ENCODE measurements around the gene AKAP3.

AKAP3 gene

DNA sequence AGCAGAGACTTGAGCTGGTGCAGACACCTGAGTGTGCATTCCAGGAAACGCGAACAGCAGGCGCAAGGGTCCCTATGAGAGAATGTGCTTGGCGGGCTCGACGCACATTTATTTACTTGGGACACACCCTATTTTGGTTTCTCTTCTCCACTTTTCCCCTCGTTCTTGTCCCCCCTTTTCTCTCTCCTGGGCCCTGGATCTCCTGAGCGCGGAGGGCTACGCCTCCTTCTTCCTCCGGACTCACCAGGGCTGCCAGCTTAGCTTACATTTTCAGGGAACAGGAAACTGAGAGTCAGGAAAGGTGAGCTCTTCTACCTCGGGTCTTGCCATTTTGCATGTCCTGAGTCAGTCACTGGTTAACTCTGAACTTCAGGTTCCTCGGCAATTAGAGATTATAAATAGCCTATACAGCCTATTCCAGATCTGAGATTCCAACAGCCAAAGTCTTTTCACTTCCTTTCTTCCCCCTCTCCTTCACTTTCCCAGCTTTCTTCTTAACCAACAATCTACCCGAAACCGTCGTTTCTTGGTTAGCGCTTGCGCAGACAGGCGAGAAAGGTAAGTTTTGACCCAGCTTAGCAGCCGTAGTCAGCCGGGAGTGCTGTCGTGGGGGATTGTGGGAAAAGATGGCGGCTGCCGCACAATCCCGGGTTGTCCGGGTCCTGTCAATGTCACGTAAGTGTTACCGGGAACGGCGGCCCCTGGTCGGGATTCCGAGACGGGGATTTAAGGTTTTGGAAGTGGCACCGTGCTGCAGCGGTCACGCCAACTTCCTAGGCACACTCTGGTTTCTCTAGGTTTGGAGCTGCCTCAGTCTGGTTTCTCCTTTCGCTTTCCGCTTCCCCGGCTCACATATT, at the start of gene AKAP3, which contains the start of gene NDUFA9:
TSS of gene AKAP3 (minus strand) at position 551 of the 857 bp plus-strand sequence. CDS start 10,855 bp downstream, outside the sequence.
TSS of gene NDUFA9 (plus strand) at position 614 of the 857 bp plus-strand sequence. CDS start at position 627, 13 bp downstream.
- DNase-seq, result peak; percentile 76

DNA sequence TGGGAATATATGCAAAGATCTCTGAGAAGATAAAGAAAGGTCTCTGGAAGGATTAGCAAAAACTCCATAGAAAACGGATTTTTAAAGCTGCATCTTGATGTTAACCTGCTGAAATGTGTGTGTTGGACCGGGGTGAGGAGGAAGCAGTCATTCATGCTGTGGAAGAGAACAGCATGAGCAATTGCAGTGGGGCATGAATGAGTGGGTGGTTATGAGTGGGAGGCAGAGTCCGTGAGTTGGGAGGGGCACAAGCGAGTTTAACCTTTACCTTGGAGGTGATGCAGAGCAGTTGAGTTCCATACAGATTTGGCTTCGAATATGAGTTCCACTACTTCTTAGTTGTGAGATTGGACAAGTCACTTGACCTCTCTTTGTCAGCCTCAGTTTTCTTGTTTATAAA, 41.9 kb upstream of the AKAP3 start:
- no peak for DNase-seq

DNA sequence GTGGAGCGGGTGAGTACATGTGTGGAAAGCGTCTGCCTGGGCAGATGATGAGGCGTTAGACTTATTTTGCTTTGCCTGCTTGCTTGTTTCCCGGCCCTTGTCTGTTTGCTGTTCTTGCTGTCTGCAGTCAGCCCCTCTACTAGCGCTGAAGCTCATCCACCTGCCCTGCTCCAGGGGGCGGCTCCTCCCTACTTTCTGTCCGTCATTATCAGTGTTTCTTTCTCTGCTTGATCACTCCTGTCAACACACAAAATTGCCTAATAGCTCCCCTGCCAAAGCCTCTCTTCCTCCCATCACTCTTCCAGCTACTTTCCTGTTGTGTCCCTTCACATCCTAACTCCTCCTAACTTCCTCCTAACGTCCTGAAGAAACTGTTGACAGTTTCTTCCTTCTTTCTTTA, 36.5 kb upstream of the AKAP3 start:
- no peak for DNase-seq

- DNase-seq, result no peak
These were observed 32.9 kb upstream of the AKAP3 start for GRCh38 chr12:4681732-4682131.

DNA sequence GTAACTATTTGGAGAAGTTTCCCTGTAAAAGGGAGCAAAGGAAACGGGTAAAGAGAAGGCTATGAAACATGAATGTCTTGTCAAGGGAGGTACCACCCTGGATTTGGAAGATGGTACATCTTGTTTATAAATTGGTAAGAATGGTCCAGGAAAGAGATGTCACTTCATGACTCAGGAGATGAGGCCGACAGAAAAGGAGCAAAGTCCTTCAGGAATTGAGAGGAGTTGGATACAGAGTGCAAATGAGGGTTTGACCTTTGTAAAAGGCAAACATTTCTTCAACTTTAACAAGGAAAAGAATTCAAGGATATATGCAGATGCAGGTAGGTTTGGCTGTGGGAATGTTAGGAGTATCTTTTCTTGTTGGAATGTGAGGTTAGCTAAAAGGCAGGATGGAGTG, 30.9 kb upstream of the AKAP3 start:
- no peak for DNase-seq

GRCh38 chr12:4665236-4665635, 16.4 kb upstream of the AKAP3 start:
- no peak for DNase-seq

GRCh38 chr12:4663971-4664505, 15.2 kb upstream of the AKAP3 start:
- DNase-seq, result no peak

GRCh38 chr12:4653691-4654090, 4.8 kb upstream of the AKAP3 start:
- DNase-seq, result no peak

GRCh38 chr12:4653257-4653656, 4.4 kb upstream of the AKAP3 start:
- DNase-seq, result no peak

DNA sequence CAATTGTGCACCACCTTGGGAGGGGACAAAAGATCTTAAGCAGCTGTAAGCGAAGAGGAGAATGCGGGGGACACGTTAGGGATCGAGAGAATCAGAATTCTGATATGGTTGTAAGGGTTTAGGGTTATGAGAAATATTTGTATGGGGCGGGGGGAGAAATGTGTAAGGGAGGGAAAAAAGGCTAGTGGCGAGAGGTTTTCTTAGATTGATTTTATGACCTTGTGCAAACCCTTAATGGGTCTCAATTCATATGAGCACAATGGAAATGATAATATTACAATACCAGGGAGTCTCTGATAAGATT, 459 bp upstream of the AKAP3 start:
- no peak for DNase-seq

DNA sequence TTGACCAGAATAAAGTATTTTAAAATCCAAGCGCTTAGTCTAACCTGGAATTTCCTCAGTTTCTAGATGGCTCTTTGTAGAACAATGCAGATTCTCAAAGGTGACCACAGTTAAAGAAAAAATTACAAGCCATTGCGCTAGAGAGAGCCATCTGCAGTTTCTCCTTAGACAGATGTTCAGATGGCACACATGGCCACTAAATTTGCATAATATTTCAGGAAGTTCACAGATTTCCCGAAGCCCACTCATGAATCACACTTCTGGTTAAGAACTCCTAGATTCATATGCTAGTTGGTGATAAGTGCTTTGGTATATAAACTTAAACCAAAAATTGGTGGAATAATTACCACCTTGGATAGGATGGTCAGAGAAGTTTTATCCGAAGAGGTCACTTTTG, 749 bp downstream of the AKAP3 start:
- no peak for DNase-seq

- DNase-seq, result no peak
These were observed 3.8 kb downstream of the AKAP3 start for GRCh38 chr12:4645023-4645422.

- no peak for DNase-seq
These were observed 5.1 kb downstream of the AKAP3 start for GRCh38 chr12:4643747-4644146.

GRCh38 chr12:4630262-4630661, 18.6 kb downstream of the AKAP3 start:
- DNase-seq, result no peak

GRCh38 chr12:4628406-4628805, 20.4 kb downstream of the AKAP3 start:
- no peak for DNase-seq

DNA sequence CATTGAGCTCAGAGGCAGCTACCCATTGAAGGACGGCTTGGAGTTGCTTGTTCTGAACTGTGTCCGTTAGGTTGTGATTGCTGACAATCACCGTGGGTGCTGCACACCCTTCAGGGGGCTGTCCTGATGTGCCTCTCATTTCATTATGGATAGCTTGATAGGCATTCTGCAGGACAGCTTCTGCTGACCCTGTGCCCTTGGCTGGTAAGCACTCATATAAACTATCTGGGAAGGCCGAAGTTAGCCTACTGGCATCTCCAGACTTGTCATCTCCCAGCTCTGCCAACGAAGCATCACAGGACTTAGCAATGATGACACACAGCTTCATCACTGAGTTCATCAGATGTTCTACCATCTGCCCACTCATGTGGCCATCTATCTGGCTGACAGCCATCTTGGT, 22.3 kb downstream of the AKAP3 start:
- no peak for DNase-seq

GRCh38 chr12:4621511-4621910, 27.3 kb downstream of the AKAP3 start:
- DNase-seq, result no peak

DNA sequence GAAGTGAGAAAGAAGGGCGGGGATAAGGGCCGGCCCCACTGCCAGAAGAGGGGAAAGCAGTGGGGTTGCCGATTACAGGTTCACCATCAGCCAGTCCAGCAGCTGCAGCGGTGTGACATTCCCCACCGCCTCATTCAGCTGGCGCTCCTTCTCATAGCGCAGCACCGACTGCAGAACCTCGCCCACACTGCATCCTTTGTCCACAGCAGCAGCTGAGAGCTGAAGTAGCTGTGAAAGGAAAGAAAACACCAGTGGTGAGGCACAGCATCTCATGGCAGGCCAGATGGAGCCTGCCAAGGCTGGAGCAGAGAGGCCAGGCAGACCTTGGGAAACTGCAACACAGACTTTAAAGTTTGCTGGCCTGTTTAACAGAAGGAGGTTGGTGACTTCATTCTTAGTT, 33.2 kb downstream of the AKAP3 start:
- no peak for DNase-seq

- DNase-seq, result no peak
These were observed 38.4 kb downstream of the AKAP3 start for GRCh38 chr12:4610481-4610880.

GRCh38 chr12:4609071-4609470, 39.8 kb downstream of the AKAP3 start:
- no peak for DNase-seq

GRCh38 chr12:4607056-4607455, 41.8 kb downstream of the AKAP3 start:
- no peak for DNase-seq

DNA sequence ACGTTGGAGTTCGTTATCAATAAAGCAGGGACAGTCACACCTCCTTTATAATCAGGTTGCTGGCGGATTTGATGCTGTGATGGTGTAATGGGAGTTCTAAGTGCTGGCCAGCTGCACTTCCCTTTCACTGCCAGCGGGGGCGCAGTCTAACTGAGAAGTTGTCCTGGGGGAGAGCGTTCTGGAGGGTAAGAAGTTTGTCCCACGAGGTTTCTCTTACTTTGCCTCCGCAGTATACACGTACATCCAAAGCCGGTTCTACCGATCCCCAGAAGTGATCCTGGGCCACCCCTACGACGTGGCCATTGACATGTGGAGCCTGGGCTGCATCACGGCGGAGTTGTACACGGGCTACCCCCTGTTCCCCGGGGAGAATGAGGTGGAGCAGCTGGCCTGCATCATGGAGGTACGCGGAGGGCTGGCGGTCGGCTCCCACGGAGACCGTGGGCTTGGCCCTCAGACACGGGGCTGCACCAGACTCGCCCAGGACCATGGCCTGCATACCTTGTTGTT, 44.1 kb downstream of the AKAP3 start:
- DNase-seq, result peak; percentile 80

DNA sequence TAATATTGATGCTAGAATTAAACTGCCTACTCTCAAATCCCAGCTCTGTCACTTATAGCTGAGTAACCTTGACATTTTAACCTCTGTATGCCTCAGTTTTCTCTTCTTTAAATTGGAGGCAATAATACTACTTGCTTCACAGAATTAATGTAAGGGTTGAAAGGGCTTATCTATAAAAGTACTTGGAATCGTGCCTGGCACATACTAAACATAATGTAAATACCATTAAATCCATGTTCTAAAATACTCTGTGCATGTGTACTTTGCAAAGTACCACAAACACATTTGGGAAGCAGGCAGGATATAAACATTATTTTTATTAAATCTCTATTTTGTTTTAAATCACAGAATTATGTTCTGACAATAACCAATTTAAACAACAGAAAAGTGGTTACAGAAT, 44.9 kb downstream of the AKAP3 start:
- DNase-seq, result no peak

DNA sequence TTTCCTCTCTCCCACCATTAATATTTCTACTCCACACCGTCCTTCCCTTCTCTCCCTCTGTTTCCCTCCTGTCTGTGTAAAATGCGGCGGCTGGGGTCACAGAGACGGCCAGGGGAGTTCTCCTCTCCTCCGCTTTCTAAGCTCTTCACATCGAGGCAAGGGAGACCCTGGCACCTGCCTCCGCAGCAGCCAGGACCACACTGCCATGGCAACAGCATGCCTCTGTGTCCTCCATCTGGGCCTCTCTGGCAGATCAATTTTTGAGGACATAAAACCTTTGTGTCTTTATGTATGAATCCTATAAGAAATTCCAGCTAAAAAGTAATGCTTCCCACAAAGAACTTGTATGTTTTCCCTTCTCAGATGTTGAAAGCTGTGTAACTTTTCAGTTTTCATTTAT, 45.4 kb downstream of the AKAP3 start:
- no peak for DNase-seq

- no peak for DNase-seq
These were observed 53.0 kb downstream of the AKAP3 start for GRCh38 chr12:4595881-4596280.

Data from KG1 (cell line).